ENCODE measurements around the gene MIPOL1. TPM values are rescaled to one million over a fixed set of nuclear protein-coding genes. Genes with fewer than 3 reads are reported as not detected.

Gene MIPOL1
- total and polyA plus RNA-seq, 7 donors: 0.77 to 5.6 (median 5.1) TPM

GRCh38 chr14:37565550-37565949 lies 367.8 kb downstream of the MIPOL1 start:
- no peaks in the 10 kb centered on the region for H3K9me3 ChIP-seq
- TF ChIP-seq CTCF (IDR thresholded peaks at IDR 0.05): no peak
- H3K27ac ChIP-seq: no peak overlapping the region
- 85 to 88% (median 86%) methylated on average over 1 of the region's 1 CpG for WGBS, 3 donors
- ATAC-seq (no peak), DNase-seq (no peak)
- no peaks in the 10 kb centered on the region for H3K4me1 ChIP-seq
- H3K36me3 ChIP-seq (ENCODE audit: insufficient read depth in 1 of 2, low read depth in 1 of 2): no peaks in the 10 kb centered on the region
- H3K27me3 ChIP-seq (ENCODE audit: insufficient read depth in 3 of 3, low read length in 2 of 3): no peaks in the 10 kb centered on the region
- no peak overlapping the region for H3K4me3 ChIP-seq
- intact Hi-C loops (cut with DNase I): no loop called here

GRCh38 chr14:37566811-37567371 lies 369.2 kb downstream of the MIPOL1 start:
- WGBS, 3 donors: 29 to 40% (median 32%) methylated on average over 3 of the region's 3 CpGs
- ATAC-seq (no peak), DNase-seq (no peak)
- no peaks in the 10 kb centered on the region for H3K36me3 ChIP-seq (ENCODE audit: insufficient read depth in 1 of 2, low read depth in 1 of 2)
- no peak overlapping the region for H3K4me3 ChIP-seq
- H3K9me3 ChIP-seq: no peaks in the 10 kb centered on the region
- no peak for TF ChIP-seq CTCF (IDR thresholded peaks at IDR 0.05)
- no peak overlapping the region for H3K27ac ChIP-seq
- intact Hi-C loops (cut with DNase I): no loop called here
- no peaks in the 10 kb centered on the region for H3K27me3 ChIP-seq (ENCODE audit: insufficient read depth in 3 of 3, low read length in 2 of 3)
- no peaks in the 10 kb centered on the region for H3K4me1 ChIP-seq

DNA sequence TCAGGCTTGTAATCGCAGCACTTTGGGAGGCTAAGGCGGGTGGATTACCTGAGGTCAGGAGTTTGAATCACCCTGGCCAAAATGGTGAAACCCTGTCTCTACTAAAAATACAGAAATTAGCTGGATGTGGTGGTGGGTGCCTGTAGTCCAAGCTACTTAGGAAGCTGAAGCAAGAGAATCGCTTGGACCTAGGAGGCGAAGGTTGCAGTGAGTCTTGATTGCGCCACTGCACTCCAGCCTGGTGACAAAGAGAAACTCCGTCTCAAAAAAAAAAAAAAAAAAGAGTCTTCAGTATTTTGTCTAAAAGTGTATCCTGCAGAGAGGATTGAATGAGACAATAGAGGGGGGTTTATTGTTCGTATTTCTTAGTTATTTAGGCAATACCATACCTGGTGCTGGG lies 372.0 kb downstream of the MIPOL1 start:
- Histone ChIP-seq H3K9me3 (no peaks in the 10 kb centered on the region), H3K4me3 (no peak overlapping the region), H3K27ac (no peak overlapping the region), H3K27me3 (ENCODE audit: insufficient read depth in 3 of 3, low read length in 2 of 3) (peaks cover 0 to 3% (median 0%) of the 10 kb centered on the region in 3 donors), H3K4me1 (no peaks in the 10 kb centered on the region), H3K36me3 (ENCODE audit: insufficient read depth in 1 of 2, low read depth in 1 of 2) (no peaks in the 10 kb centered on the region)
- ATAC-seq: no peak
- TF ChIP-seq CTCF (IDR thresholded peaks at IDR 0.05): no peak
- intact Hi-C loops (cut with DNase I): no loop called here
- WGBS, 3 donors: 74 to 92% (median 91%) methylated on average over 7 of the region's 7 CpGs
- DNase-seq: no peak

DNA sequence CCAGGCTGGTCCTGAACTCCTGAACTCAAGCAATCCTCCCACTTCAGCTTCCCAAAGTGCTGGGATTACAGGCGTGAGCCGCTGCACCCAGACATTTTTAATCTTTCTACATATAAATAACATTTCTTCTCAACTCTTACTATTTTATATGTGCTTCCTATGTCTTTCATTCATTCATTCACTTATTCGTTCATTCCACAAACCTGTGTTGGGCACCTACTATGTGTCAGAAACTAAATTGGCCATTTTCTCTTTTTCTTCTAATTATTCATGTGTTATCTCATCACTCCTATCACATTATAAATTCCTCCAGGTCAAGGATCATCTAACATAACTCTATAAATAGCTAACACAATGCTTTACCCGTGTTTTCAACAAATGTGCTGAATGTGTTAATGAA lies 373.7 kb downstream of the MIPOL1 start:
- Histone ChIP-seq H3K4me3 (no peak overlapping the region), H3K9me3 (no peaks in the 10 kb centered on the region), H3K36me3 (ENCODE audit: insufficient read depth in 1 of 2, low read depth in 1 of 2) (no peaks in the 10 kb centered on the region), H3K27me3 (ENCODE audit: insufficient read depth in 3 of 3, low read length in 2 of 3) (peaks cover 0 to 9% (median 5%) of the 10 kb centered on the region in 3 donors), H3K4me1 (no peaks in the 10 kb centered on the region), H3K27ac (no peak overlapping the region)
- no peak for TF ChIP-seq CTCF (IDR thresholded peaks at IDR 0.05)
- DNase-seq: no peak
- ATAC-seq: no peak
- intact Hi-C loops (cut with DNase I): no loop called here
- WGBS, 3 donors: 92 to 95% (median 94%) methylated on average over 4 of the region's 4 CpGs

- H3K4me3 ChIP-seq: no peak overlapping the region
- intact Hi-C loops (cut with DNase I): no loop called here
- H3K27ac ChIP-seq: no peak overlapping the region
- no peaks in the 10 kb centered on the region for H3K36me3 ChIP-seq (ENCODE audit: insufficient read depth in 1 of 2, low read depth in 1 of 2)
- TF ChIP-seq CTCF (IDR thresholded peaks at IDR 0.05): no peak
- WGBS, 3 donors: 66 to 82% (median 68%) methylated on average over 2 of the region's 2 CpGs
- no peaks in the 10 kb centered on the region for H3K9me3 ChIP-seq
- H3K4me1 ChIP-seq: no peaks in the 10 kb centered on the region
- no peak for DNase-seq
- ATAC-seq: no peak
- peaks cover 1 to 10% (median 9%) of the 10 kb centered on the region in 3 donors for H3K27me3 ChIP-seq (ENCODE audit: insufficient read depth in 3 of 3, low read length in 2 of 3)
Measured at GRCh38 chr14:37573356-37573755, 375.6 kb downstream of the MIPOL1 start.

Measured in psoas muscle (tissue), 8 donors.